Testis (tissue), 2 donors: ENCODE results near the gene PPARGC1A.

ENCODE experiments used
- POLR2A ChIP-seq: fragments of 450-650 bp; IDR thresholded peaks from one replicate; pipeline ENCODE4 v1.6.1; 2017; ENCODE audit warnings: antibody characterized with exemption, mild to moderate bottlenecking, moderate library complexity
- TF ChIP-seq, protein P1 (sequence below), 3 experiments: fragments of 450-650 bp in 2 of 3; fragments of 200-600 bp in 1 of 3; sonication (generic) in 1 of 3; IDR thresholded peaks; one replicate each; pipeline ENCODE4 v1.5.1; 2016 to 2019; ENCODE audit warnings: antibody characterized with exemption in 3 of 3, mild to moderate bottlenecking in 2 of 3, moderate library complexity in 1 of 3

DNA sequence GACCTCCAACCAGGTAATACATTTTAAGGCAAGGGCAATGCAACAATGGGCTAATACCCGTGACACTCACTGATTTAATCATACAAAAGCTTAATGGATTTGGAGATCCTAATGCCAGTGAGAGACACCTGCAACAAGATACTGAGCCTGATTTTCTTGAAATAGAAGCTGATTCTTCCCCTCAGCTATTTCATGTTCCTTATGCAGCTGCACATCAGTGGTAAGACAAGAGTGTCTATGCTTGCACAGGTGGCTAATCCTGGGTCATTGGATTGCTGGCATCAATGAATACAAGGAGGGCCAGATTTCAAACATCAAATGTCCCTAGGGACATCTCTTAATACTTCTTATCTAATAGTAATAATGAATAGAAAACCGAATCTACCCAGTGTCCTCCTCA, 139.7 kb downstream of the PPARGC1A start:
- TF ChIP-seq, protein P1, sequence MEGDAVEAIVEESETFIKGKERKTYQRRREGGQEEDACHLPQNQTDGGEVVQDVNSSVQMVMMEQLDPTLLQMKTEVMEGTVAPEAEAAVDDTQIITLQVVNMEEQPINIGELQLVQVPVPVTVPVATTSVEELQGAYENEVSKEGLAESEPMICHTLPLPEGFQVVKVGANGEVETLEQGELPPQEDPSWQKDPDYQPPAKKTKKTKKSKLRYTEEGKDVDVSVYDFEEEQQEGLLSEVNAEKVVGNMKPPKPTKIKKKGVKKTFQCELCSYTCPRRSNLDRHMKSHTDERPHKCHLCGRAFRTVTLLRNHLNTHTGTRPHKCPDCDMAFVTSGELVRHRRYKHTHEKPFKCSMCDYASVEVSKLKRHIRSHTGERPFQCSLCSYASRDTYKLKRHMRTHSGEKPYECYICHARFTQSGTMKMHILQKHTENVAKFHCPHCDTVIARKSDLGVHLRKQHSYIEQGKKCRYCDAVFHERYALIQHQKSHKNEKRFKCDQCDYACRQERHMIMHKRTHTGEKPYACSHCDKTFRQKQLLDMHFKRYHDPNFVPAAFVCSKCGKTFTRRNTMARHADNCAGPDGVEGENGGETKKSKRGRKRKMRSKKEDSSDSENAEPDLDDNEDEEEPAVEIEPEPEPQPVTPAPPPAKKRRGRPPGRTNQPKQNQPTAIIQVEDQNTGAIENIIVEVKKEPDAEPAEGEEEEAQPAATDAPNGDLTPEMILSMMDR (IDR thresholded peaks at IDR 0.05) = no peak
- TF ChIP-seq POLR2A = no peak
